Ishikawa (cell line): ENCODE data around the gene LDHD.

Experiments used
- CEBPB ChIP-seq: IDR thresholded peaks from 2 replicates; pipeline ENCODE4 v1.6.1; 2012
- RAD21 ChIP-seq: IDR thresholded peaks from 2 replicates; pipeline ENCODE4 v1.6.1; 2012; ENCODE audit warnings: low read depth
- TEAD4 ChIP-seq: IDR thresholded peaks from 2 replicates; pipeline ENCODE4 v1.6.1; 2012

- TF ChIP-seq RAD21 (no peak), TEAD4 (no peak), CEBPB (no peak)
Measured at GRCh38 chr16:75078886-75079285, 37.7 kb downstream of the LDHD start.
